Vagina (tissue), 2 donors: ENCODE results near the gene MRPS33. TPM values are rescaled to one million over a fixed set of nuclear protein-coding genes. Genes with fewer than 3 reads are reported as not detected.

Experiments
- DNase-seq, 2 donors: peaks; one replicate each; pipeline ENCODE4 v3.0.0-alpha.2; 2017; ENCODE audit errors: extremely low spot score in 2 of 2
- H3K27ac ChIP-seq: fragments of 200-600 bp; sonication (generic); one replicate; pipeline ENCODE4 v1.5.1; 2019
- H3K27me3 ChIP-seq: fragments of 200-600 bp; sonication (generic); one replicate; pipeline ENCODE4 v1.5.1; 2019
- H3K36me3 ChIP-seq, 2 donors: fragments of 200-600 bp; sonication (generic); one replicate each; pipeline ENCODE4 v1.5.1; 2017 to 2019
- H3K4me1 ChIP-seq: fragments of 200-600 bp; sonication (generic); one replicate; pipeline ENCODE4 v1.5.1; 2019
- H3K4me3 ChIP-seq, 2 donors: fragments of 200-600 bp; sonication (generic); 1 replicate in 1 of 2; 2 replicates in 1 of 2; pipeline ENCODE4 v1.5.1; 2016 to 2019
- H3K9me3 ChIP-seq: fragments of 200-600 bp; sonication (generic); one replicate; pipeline ENCODE4 v1.5.1; 2019
- CTCF ChIP-seq, 3 experiments: fragments of 450-650 bp in 2 of 3; fragments of 200-600 bp in 1 of 3; sonication (generic) in 1 of 3; IDR thresholded peaks; one replicate each; pipeline ENCODE4 v1.5.1; 2017 to 2019; ENCODE audit warnings: antibody characterized with exemption in 3 of 3, mild to moderate bottlenecking in 2 of 3, moderate library complexity in 2 of 3
- POLR2A ChIP-seq, 2 donors: fragments of 450-650 bp; IDR thresholded peaks; one replicate each; pipeline ENCODE4 v1.6.1; 2017; ENCODE audit warnings: antibody characterized with exemption in 2 of 2, mild to moderate bottlenecking in 2 of 2, moderate library complexity in 2 of 2
- POLR2AphosphoS5 ChIP-seq, 2 donors: sonication (generic); formaldehyde crosslinking; IDR thresholded peaks; one replicate each; pipeline ENCODE4 v1.9.0; 2017; ENCODE audit warnings: antibody characterized with exemption in 2 of 2, mild to moderate bottlenecking in 2 of 2, low read depth in 1 of 2; ENCODE audit not compliant: insufficient read depth in 1 of 2
- intact Hi-C: fragments of 100-400 bp; cut with DNase I; formaldehyde crosslinking; loops from one replicate; pipeline ENCODE4 v1.15.1; 2023
- total RNA-seq: library from RNA; depleted of rRNA; stranded (reverse); fragments of >200 nt; gene quantifications from one replicate; pipeline ENCODE4 v1.2.3, GENCODE V29; 2016

MRPS33 gene
- total RNA-seq, 1 donor from 2014 or later: 5.9 TPM

- H3K9me3 ChIP-seq: no peaks in the 10 kb centered on the region
- H3K36me3 ChIP-seq: no peaks in the 10 kb centered on the region
- intact Hi-C loops: loop anchor here (10.0 kb wide), 1 partner anchor 202 kb away; no protein-coding TSS in a partner anchor
- TF ChIP-seq POLR2AphosphoS5 (IDR thresholded peaks at IDR 0.05; ENCODE audit: insufficient read depth in 1 of 2, low read depth in 1 of 2) (no peak), CTCF (IDR thresholded peaks at IDR 0.05) (no peak)
- H3K27me3 ChIP-seq: no peaks in the 10 kb centered on the region
- no peak for DNase-seq
- peaks cover 23% of the 10 kb centered on the region for H3K4me1 ChIP-seq
- no peak overlapping the region for H3K4me3 ChIP-seq
- no peak overlapping the region for H3K27ac ChIP-seq
Measured at GRCh38 chr7:141016349-141016748, 1.6 kb upstream of the MRPS33 start.

- intact Hi-C loops: loop anchor here (10.0 kb wide), 1 partner anchor 199 kb away; no protein-coding TSS in a partner anchor
- TF ChIP-seq CTCF (IDR thresholded peaks at IDR 0.05): no peak
- no peak for TF ChIP-seq POLR2AphosphoS5 (IDR thresholded peaks at IDR 0.05; ENCODE audit: insufficient read depth in 1 of 2, low read depth in 1 of 2)
- no peak for TF ChIP-seq POLR2A (IDR thresholded peaks at IDR 0.05)
- Histone ChIP-seq H3K27ac (peak overlapping the region; percentile 4), H3K4me1 (peaks cover 23% of the 10 kb centered on the region), H3K36me3 (no peaks in the 10 kb centered on the region), H3K27me3 (no peaks in the 10 kb centered on the region), H3K9me3 (no peaks in the 10 kb centered on the region), H3K4me3 (peak overlapping the region; percentile 52 to 54)
- no peak for DNase-seq
Measured at GRCh38 chr7:141014125-141014523, 628 bp downstream of the MRPS33 start.

GRCh38 chr7:141013345-141013715 lies 1.4 kb downstream of the MRPS33 start:
- DNase-seq: no peak
- H3K27ac ChIP-seq: no peak overlapping the region
- intact Hi-C loops: loop anchor here (10.0 kb wide), 1 partner anchor 199 kb away; no protein-coding TSS in a partner anchor
- H3K9me3 ChIP-seq: no peaks in the 10 kb centered on the region
- no peak for TF ChIP-seq POLR2AphosphoS5 (IDR thresholded peaks at IDR 0.05; ENCODE audit: insufficient read depth in 1 of 2, low read depth in 1 of 2)
- no peak for TF ChIP-seq POLR2A (IDR thresholded peaks at IDR 0.05)
- no peak for TF ChIP-seq CTCF (IDR thresholded peaks at IDR 0.05)
- H3K4me1 ChIP-seq: peaks cover 23% of the 10 kb centered on the region
- H3K36me3 ChIP-seq: no peaks in the 10 kb centered on the region
- H3K27me3 ChIP-seq: no peaks in the 10 kb centered on the region
- H3K4me3 ChIP-seq: no peak overlapping the region

GRCh38 chr7:141012696-141013344 lies 1.9 kb downstream of the MRPS33 start:
- intact Hi-C loops: loop anchor here (10.0 kb wide), 1 partner anchor 198 kb away; no protein-coding TSS in a partner anchor
- H3K27ac ChIP-seq: no peak overlapping the region
- peaks cover 23% of the 10 kb centered on the region for H3K4me1 ChIP-seq
- no peaks in the 10 kb centered on the region for H3K27me3 ChIP-seq
- H3K9me3 ChIP-seq: no peaks in the 10 kb centered on the region
- peaks cover 0 to 5% of the 10 kb centered on the region in 2 donors for H3K36me3 ChIP-seq
- no peak for DNase-seq
- TF ChIP-seq CTCF (IDR thresholded peaks at IDR 0.05) (no peak), POLR2AphosphoS5 (IDR thresholded peaks at IDR 0.05; ENCODE audit: insufficient read depth in 1 of 2, low read depth in 1 of 2) (no peak), POLR2A (IDR thresholded peaks at IDR 0.05) (no peak)
- no peak overlapping the region for H3K4me3 ChIP-seq

GRCh38 chr7:141012044-141012685 lies 2.6 kb downstream of the MRPS33 start:
- no peaks in the 10 kb centered on the region for H3K27me3 ChIP-seq
- intact Hi-C loops: loop anchor here (10.0 kb wide), 1 partner anchor 197 kb away; no protein-coding TSS in a partner anchor
- H3K27ac ChIP-seq: no peak overlapping the region
- H3K9me3 ChIP-seq: no peaks in the 10 kb centered on the region
- H3K4me3 ChIP-seq: no peak overlapping the region
- H3K36me3 ChIP-seq: peaks cover 0 to 12% of the 10 kb centered on the region in 2 donors
- no peak for DNase-seq
- H3K4me1 ChIP-seq: peaks cover 23% of the 10 kb centered on the region
- TF ChIP-seq POLR2A (IDR thresholded peaks at IDR 0.05): no peak
- TF ChIP-seq POLR2AphosphoS5 (IDR thresholded peaks at IDR 0.05; ENCODE audit: insufficient read depth in 1 of 2, low read depth in 1 of 2): peak in 1 of 2 donors; percentile 11
- TF ChIP-seq CTCF (IDR thresholded peaks at IDR 0.05): peak in 2 of 3 experiments; percentile 29 to 45
